PFSK-1 (cell line): ENCODE measurements around the gene PGA4.

Source experiments
- POLR2AphosphoS5 ChIP-seq: IDR thresholded peaks from 2 replicates; pipeline ENCODE4 v1.6.1; 2012; ENCODE audit warnings: low read depth, mild to moderate bottlenecking, control low read depth, low read length, moderate library complexity
- SIN3A ChIP-seq: IDR thresholded peaks from 2 replicates; pipeline ENCODE4 v1.6.1; 2012; ENCODE audit warnings: mild to moderate bottlenecking, low read length, moderate library complexity, borderline replicate concordance; ENCODE audit not compliant: insufficient read depth
- TAF1 ChIP-seq: IDR thresholded peaks from 2 replicates; pipeline ENCODE4 v1.6.1; 2012; ENCODE audit warnings: low read length, control low read depth, borderline replicate concordance; ENCODE audit not compliant: insufficient read depth
- TF ChIP-seq, protein P1 (sequence below), 2 experiments: IDR thresholded peaks; 2 replicates each; pipeline versions ENCODE4 v1.6.1 to v1.8.0; 2011 to 2012; ENCODE audit warnings: low read depth in 2 of 2, low read length in 2 of 2, control low read depth in 1 of 2, inconsistent platforms in 1 of 2, mild to moderate bottlenecking in 1 of 2, moderate library complexity in 1 of 2; ENCODE audit not compliant: insufficient read depth in 1 of 2

DNA sequence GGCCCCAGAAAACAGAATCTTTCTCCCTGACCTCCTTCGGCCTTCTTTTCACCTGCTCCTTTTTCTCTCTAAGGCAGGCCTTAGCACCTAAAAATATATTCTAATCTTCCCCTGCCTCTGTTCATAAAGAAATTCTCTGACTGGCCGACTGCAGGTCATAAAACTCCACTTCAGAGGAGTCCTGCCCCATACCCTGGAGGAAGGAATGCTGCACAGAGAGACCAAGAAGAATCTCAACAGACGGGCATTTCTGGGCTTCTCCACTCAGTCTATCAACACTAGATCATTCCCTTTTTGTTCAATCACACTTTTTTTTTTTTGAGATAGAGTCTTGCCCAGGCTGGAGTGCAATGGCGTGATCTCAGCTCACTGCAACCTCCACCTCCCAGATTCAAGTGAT is 38.5 kb upstream of the PGA4 start:
- TF ChIP-seq POLR2AphosphoS5: no peak
- no peak for TF ChIP-seq TAF1
- TF ChIP-seq, protein P1, sequence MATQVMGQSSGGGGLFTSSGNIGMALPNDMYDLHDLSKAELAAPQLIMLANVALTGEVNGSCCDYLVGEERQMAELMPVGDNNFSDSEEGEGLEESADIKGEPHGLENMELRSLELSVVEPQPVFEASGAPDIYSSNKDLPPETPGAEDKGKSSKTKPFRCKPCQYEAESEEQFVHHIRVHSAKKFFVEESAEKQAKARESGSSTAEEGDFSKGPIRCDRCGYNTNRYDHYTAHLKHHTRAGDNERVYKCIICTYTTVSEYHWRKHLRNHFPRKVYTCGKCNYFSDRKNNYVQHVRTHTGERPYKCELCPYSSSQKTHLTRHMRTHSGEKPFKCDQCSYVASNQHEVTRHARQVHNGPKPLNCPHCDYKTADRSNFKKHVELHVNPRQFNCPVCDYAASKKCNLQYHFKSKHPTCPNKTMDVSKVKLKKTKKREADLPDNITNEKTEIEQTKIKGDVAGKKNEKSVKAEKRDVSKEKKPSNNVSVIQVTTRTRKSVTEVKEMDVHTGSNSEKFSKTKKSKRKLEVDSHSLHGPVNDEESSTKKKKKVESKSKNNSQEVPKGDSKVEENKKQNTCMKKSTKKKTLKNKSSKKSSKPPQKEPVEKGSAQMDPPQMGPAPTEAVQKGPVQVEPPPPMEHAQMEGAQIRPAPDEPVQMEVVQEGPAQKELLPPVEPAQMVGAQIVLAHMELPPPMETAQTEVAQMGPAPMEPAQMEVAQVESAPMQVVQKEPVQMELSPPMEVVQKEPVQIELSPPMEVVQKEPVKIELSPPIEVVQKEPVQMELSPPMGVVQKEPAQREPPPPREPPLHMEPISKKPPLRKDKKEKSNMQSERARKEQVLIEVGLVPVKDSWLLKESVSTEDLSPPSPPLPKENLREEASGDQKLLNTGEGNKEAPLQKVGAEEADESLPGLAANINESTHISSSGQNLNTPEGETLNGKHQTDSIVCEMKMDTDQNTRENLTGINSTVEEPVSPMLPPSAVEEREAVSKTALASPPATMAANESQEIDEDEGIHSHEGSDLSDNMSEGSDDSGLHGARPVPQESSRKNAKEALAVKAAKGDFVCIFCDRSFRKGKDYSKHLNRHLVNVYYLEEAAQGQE (IDR thresholded peaks at IDR 0.05; ENCODE audit: insufficient read depth in 1 of 2, low read depth in 2 of 2, low read length in 2 of 2): no peak
- TF ChIP-seq SIN3A: no peak
